ENCODE data around the gene SLC4A2. TPM values are rescaled to one million over a fixed set of nuclear protein-coding genes. Genes with fewer than 3 reads are reported as not detected.

Gene SLC4A2
- 27.5 and 48.2 TPM in 2 replicates for total RNA-seq

DNA sequence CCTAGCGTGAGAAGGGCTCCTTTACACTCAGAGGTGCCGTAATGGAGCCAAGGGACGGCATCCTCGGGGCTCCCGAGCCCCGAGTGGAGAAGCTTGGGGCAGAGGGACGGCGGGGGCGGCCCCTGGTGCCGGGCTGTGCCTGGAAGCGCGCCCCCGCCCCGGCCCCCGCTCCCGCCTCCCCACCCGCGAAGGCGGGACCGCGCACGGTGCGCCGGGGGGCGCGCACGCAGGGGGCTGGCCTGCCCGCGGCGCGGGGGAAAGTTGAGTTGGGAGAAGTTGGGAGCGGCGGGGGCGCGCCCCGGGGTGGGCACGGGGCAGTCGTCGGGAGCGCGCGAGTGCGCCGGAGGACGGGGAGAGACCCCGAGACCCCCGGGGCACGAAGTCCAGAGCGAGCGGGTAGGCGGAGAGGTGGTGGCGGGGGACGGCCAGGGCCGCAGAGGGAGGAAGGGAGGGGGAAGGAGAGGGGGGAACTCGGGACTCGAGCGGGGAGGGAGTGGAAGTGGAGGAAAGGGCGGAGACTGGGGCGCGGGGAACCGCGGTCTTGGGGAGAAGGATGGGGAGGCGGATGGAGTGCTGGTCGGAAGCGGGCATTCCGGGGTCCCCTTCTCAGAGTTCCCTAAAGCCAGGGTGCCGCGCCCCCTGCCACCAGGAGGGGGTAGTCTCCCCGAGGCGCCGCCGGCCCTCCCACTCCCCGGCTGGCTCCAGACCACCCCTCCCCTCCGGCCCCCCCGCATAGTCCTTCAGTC lies at the start of gene SLC4A2:
Gene SLC4A2 (plus strand): TSS at position 223 of the 746 bp plus-strand sequence. CDS start 2,399 bp downstream, outside the sequence.

GRCh38 chr7:151024435-151025056 lies 34.8 kb upstream of the SLC4A2 start, which contains the start of gene ATG9B:
Gene ATG9B, minus strand, starts transcription at chr7:151024494. Its CDS starts 71 bp downstream, at chr7:151024423.

GRCh38 chr7:151028131-151028947 lies 31.1 kb upstream of the SLC4A2 start, which contains the start of gene ABCB8:
Gene ABCB8, plus strand, starts transcription at chr7:151028450. Its CDS starts 66 bp downstream, at chr7:151028516.

GRCh38 chr7:151047976-151048815 lies 11.2 kb upstream of the SLC4A2 start, which contains the start of gene ASIC3:
Gene ASIC3, plus strand, starts transcription at chr7:151048531. Its CDS starts 355 bp downstream, at chr7:151048886.

GRCh38 chr7:151057506-151057988 lies 1.8 kb upstream of the SLC4A2 start, which contains the start of gene CDK5:
Gene CDK5, minus strand, starts transcription at chr7:151057897. Its CDS starts 49 bp downstream, at chr7:151057848.

GRCh38 chr7:151080522-151081169 lies 21.3 kb downstream of the SLC4A2 start, which contains the start of gene FASTK:
Gene FASTK, minus strand, starts transcription at chr7:151080809. Its CDS starts 43 bp downstream, at chr7:151080766.

DNA sequence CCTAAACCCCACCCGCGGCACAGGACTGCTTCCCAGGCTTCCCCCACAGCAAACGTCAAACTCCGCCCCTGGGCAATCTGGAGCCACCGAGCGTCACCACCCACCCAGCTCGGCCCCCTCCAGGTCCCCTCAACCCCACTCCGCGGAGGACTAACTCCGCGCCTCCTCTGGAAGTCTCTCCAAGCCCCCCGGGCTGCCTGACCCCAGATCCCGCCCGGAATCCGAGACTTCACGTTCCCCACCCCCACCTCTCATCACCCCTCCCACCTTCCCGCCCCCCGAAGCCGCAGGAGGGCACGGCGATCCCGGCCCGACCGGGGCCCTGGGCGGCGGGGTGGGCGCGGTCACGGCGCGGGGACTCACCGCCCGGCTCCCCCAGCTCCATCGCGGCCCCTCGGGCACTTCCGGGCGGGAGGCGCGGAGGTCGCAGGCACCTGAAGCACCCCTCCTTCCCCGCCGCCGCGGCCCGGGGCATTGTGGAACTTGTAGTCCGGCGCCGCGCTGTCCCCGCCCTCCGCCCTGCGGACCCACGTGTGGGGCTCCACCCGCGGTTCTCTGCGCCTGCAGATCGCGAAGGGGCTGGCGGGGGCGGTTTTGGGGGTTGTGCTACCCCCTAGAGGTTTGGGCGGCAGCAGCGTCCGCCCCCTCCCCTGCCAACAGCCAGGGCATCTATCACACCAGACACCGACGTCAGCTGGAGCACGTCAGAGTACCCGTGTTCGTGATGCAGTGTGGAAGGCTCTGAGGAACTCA lies 23.9 kb downstream of the SLC4A2 start, which contains the start of gene TMUB1:
Gene TMUB1 (minus strand): TSS at position 423 of the 753 bp plus-strand sequence. CDS start 930 bp downstream, outside the sequence.

GRCh38 chr7:151085691-151086620 lies 26.6 kb downstream of the SLC4A2 start, which contains the start of gene AGAP3:
Gene AGAP3, plus strand, starts transcription at chr7:151086475. Its CDS starts 267 bp downstream, at chr7:151086742.

Other genes with a start within 250 kb of the SLC4A2 start
- gene AOC1, start 207.1 kb upstream of the SLC4A2 start, total RNA-seq, result 0.96 TPM in 1 of 2 replicates, not detected in the other
- gene KCNH2, start 81.3 kb upstream of the SLC4A2 start, total RNA-seq, result 0.21 and 0.24 TPM in 2 replicates
- gene NOS3, start 68.6 kb upstream of the SLC4A2 start, total RNA-seq, result 0.64 TPM in 1 of 2 replicates, not detected in the other
- 0.24 TPM in 1 of 2 replicates, not detected in the other for gene ATG9B, start 35.1 kb upstream of the SLC4A2 start, total RNA-seq
- gene ABCB8, start 31.1 kb upstream of the SLC4A2 start, total RNA-seq, result 13.9 and 14.9 TPM in 2 replicates
- 0.21 TPM in 1 of 2 replicates, not detected in the other for gene ASIC3, start 11.1 kb upstream of the SLC4A2 start, total RNA-seq
- gene CDK5, start 1.7 kb upstream of the SLC4A2 start, total RNA-seq, result 14.1 and 18.1 TPM in 2 replicates
- gene FASTK, start 21.2 kb downstream of the SLC4A2 start, total RNA-seq, result 71.0 and 78.1 TPM in 2 replicates
- 26.9 and 27.2 TPM in 2 replicates for gene TMUB1, start 23.9 kb downstream of the SLC4A2 start, total RNA-seq
- 99.0 and 106 TPM in 2 replicates for gene AGAP3, start 26.9 kb downstream of the SLC4A2 start, total RNA-seq
- gene GBX1, start 108.1 kb downstream of the SLC4A2 start, total RNA-seq, result 0.24 TPM in 1 of 2 replicates, not detected in the other
- not detected in 2 replicates for gene ASB10, start 127.7 kb downstream of the SLC4A2 start, total RNA-seq
- gene H2BK1, start 150.9 kb downstream of the SLC4A2 start, total RNA-seq, result not detected in 2 replicates
- gene ABCF2, start 167.6 kb downstream of the SLC4A2 start, total RNA-seq, result 70.1 and 85.5 TPM in 2 replicates
- gene CHPF2, start 172.9 kb downstream of the SLC4A2 start, total RNA-seq, result 32.8 and 47.0 TPM in 2 replicates
- 6.8 and 13.0 TPM in 2 replicates for gene SMARCD3, start 189.1 kb downstream of the SLC4A2 start, total RNA-seq